NCI-H1092 (cell line): ENCODE measurements around the gene BRWD1.
"Not testable (repeated sequence)": the region's sequence is repeated elsewhere in the genome, so short reads cannot be mapped to it uniquely, and the experiment has no call there.

Source experiments
- DNase-seq: peaks from one replicate; lab custom pipeline; 2025; lab: John Stamatoyannopoulos, UW

BRWD1 gene

GRCh38 chr21:39282911-39283310 is 30.5 kb downstream of the BRWD1 start:
- no peak for DNase-seq

- no peak for DNase-seq
Observed at GRCh38 chr21:39281853-39282252, 31.6 kb downstream of the BRWD1 start.

GRCh38 chr21:39281207-39281606 is 32.2 kb downstream of the BRWD1 start:
- DNase-seq, result no peak

GRCh38 chr21:39269620-39270019 is 43.8 kb downstream of the BRWD1 start:
- no peak for DNase-seq

- DNase-seq, result no peak
Observed at GRCh38 chr21:39265603-39266002, 47.8 kb downstream of the BRWD1 start.

- DNase-seq, result no peak
Observed at GRCh38 chr21:39263372-39263771, 50.1 kb downstream of the BRWD1 start.

- DNase-seq, result no peak
Observed at GRCh38 chr21:39258207-39258606, 55.2 kb downstream of the BRWD1 start.

GRCh38 chr21:39251326-39251725 is 62.1 kb downstream of the BRWD1 start:
- DNase-seq, result peak; percentile 19

- no peak for DNase-seq
Observed at GRCh38 chr21:39238275-39238674, 75.2 kb downstream of the BRWD1 start.

GRCh38 chr21:39232861-39233291 is 80.6 kb downstream of the BRWD1 start:
- DNase-seq, result no peak

- DNase-seq, result no peak
Observed at GRCh38 chr21:39224930-39225329, 88.5 kb downstream of the BRWD1 start.

- no peak for DNase-seq
Observed at GRCh38 chr21:39221997-39222486, 91.4 kb downstream of the BRWD1 start.

GRCh38 chr21:39221282-39221996 is 92.0 kb downstream of the BRWD1 start:
- DNase-seq, result no peak

- DNase-seq, result not testable (repeated sequence)
Observed at GRCh38 chr21:39220875-39221274, 92.6 kb downstream of the BRWD1 start.

GRCh38 chr21:39220150-39220549 is 93.3 kb downstream of the BRWD1 start:
- DNase-seq, result no peak

- no peak for DNase-seq
Observed at GRCh38 chr21:39218082-39218409, 95.4 kb downstream of the BRWD1 start.

GRCh38 chr21:39217356-39218081 is 95.9 kb downstream of the BRWD1 start:
- no peak for DNase-seq

GRCh38 chr21:39216290-39216689 is 97.1 kb downstream of the BRWD1 start:
- DNase-seq, result no peak

- no peak for DNase-seq
Observed at GRCh38 chr21:39215078-39215477, 98.4 kb downstream of the BRWD1 start.

- no peak for DNase-seq
Observed at GRCh38 chr21:39209334-39209688, 104.1 kb downstream of the BRWD1 start.

GRCh38 chr21:39208624-39209333 is 104.7 kb downstream of the BRWD1 start:
- no peak for DNase-seq

GRCh38 chr21:39204134-39204533 is 109.3 kb downstream of the BRWD1 start:
- no peak for DNase-seq

- DNase-seq, result no peak
Observed at GRCh38 chr21:39198800-39199199, 114.6 kb downstream of the BRWD1 start.
